Liver (tissue), 9 donors: Measurements from ENCODE around the gene TPX2. TPM values are rescaled to one million over a fixed set of nuclear protein-coding genes. Genes with fewer than 3 reads are reported as not detected.

Experiments used
- DNase-seq: peaks from one replicate; pipeline ENCODE4 v3.0.0-alpha.2; 2017; ENCODE audit warnings: low spot score
- H3K27ac ChIP-seq, 2 donors: one replicate each; pipeline ENCODE4 v1.7.0; 2013; ENCODE audit warnings: inconsistent platforms in 2 of 2, low read length in 2 of 2, control low read depth in 1 of 2, low read depth in 1 of 2, mild to moderate bottlenecking in 1 of 2
- H3K27me3 ChIP-seq, 4 donors: one replicate each; pipeline versions ENCODE4 v1.6.1 to v1.7.0; 2013; ENCODE audit warnings: low read length in 3 of 4, inconsistent platforms in 1 of 4, mild to moderate bottlenecking in 1 of 4, moderate library complexity in 1 of 4; ENCODE audit not compliant: control insufficient read depth in 4 of 4, insufficient read depth in 4 of 4
- H3K36me3 ChIP-seq, 4 donors: one replicate each; pipeline versions ENCODE4 v1.6.1 to v1.7.0; 2013; ENCODE audit warnings: low read length in 3 of 4, mild to moderate bottlenecking in 3 of 4, low read depth in 1 of 4, moderate library complexity in 1 of 4; ENCODE audit not compliant: control insufficient read depth in 4 of 4, insufficient read depth in 3 of 4
- H3K4me1 ChIP-seq, 4 donors: one replicate each; pipeline versions ENCODE4 v1.6.1 to v1.7.0; 2013; ENCODE audit warnings: low read length in 3 of 4, mild to moderate bottlenecking in 3 of 4, moderate library complexity in 1 of 4; ENCODE audit not compliant: control insufficient read depth in 4 of 4, insufficient read depth in 4 of 4
- H3K4me3 ChIP-seq, 3 donors: one replicate each; pipeline versions ENCODE4 v1.6.1 to v1.7.0; 2013; ENCODE audit warnings: low read length in 3 of 3, control low read depth in 1 of 3, low read depth in 1 of 3, mild to moderate bottlenecking in 1 of 3
- H3K9ac ChIP-seq, 2 donors: one replicate each; pipeline ENCODE4 v1.7.0; 2013; ENCODE audit warnings: low read length in 2 of 2, mild to moderate bottlenecking in 2 of 2, moderate library complexity in 2 of 2, control low read depth in 1 of 2, low read depth in 1 of 2
- H3K9me3 ChIP-seq, 4 donors: one replicate each; pipeline versions ENCODE4 v1.6.1 to v1.7.0; 2013; ENCODE audit warnings: low read length in 3 of 4; ENCODE audit not compliant: control insufficient read depth in 4 of 4
- EGR1 ChIP-seq, 2 donors: IDR thresholded peaks; 2 replicates each; pipeline ENCODE4 v1.6.1; 2016 to 2018; ENCODE audit warnings: antibody characterized with exemption in 2 of 2, low read depth in 2 of 2
- FOXA1 ChIP-seq: IDR thresholded peaks from 2 replicates; pipeline ENCODE4 v1.6.1; 2016; ENCODE audit warnings: antibody characterized with exemption
- FOXA2 ChIP-seq: IDR thresholded peaks from 2 replicates; pipeline ENCODE4 v1.6.1; 2016; ENCODE audit warnings: antibody characterized with exemption
- GABPA ChIP-seq, 2 donors: IDR thresholded peaks in 1 of 2; conservative IDR thresholded peaks in 1 of 2; 2 replicates each; pipeline ENCODE4 v1.6.1; 2016; ENCODE audit warnings: antibody characterized with exemption in 2 of 2, mild to moderate bottlenecking in 1 of 2, moderate library complexity in 1 of 2
- HNF4A ChIP-seq, 2 donors: conservative IDR thresholded peaks; 2 replicates each; pipeline ENCODE4 v1.6.1; 2016; ENCODE audit warnings: antibody characterized with exemption in 2 of 2, mild to moderate bottlenecking in 2 of 2
- HNF4G ChIP-seq: IDR thresholded peaks from 2 replicates; pipeline ENCODE4 v1.6.1; 2016; ENCODE audit warnings: antibody characterized with exemption
- JUND ChIP-seq, 2 donors: IDR thresholded peaks; 2 replicates each; pipeline ENCODE4 v1.6.1; 2016; ENCODE audit warnings: antibody characterized with exemption in 2 of 2
- NR2F2 ChIP-seq: IDR thresholded peaks from 2 replicates; pipeline ENCODE4 v1.6.1; 2016; ENCODE audit warnings: antibody characterized with exemption
- RAD21 ChIP-seq, 2 donors: IDR thresholded peaks; 2 replicates each; pipeline ENCODE4 v1.6.1; 2016; ENCODE audit warnings: antibody characterized with exemption in 2 of 2, mild to moderate bottlenecking in 2 of 2
- RXRA ChIP-seq, 2 donors: IDR thresholded peaks; 2 replicates each; pipeline ENCODE4 v1.6.1; 2017 to 2018; ENCODE audit warnings: antibody characterized with exemption in 2 of 2, mild to moderate bottlenecking in 1 of 2
- SP1 ChIP-seq: IDR thresholded peaks from 2 replicates; pipeline ENCODE4 v1.6.1; 2018; ENCODE audit warnings: antibody characterized with exemption, mild to moderate bottlenecking
- TAF1 ChIP-seq: conservative IDR thresholded peaks from 2 replicates; pipeline ENCODE4 v1.6.1; 2016; ENCODE audit warnings: antibody characterized with exemption, mild to moderate bottlenecking
- YY1 ChIP-seq: IDR thresholded peaks from 2 replicates; pipeline ENCODE4 v1.6.1; 2016; ENCODE audit warnings: antibody characterized with exemption, mild to moderate bottlenecking
- WGBS: extraction: QIAGEN DNeasy Blood & Tissue Kit; methylation state at CpG from one replicate; pipeline ENCODE4 v1.1.7; 2013; 5-methylcytosine and 5-hydroxymethylcytosine counted together
- polyA plus RNA-seq, 2 donors: library from polyadenylated mRNA; stranded (reverse) in 1 of 2; unstranded in 1 of 2; fragments of 200-250 nt in 1 of 2; fragments of >200 nt in 1 of 2; fragmentation: Nextera tagmentation in 1 of 2; extraction: Ambion mirVana in 1 of 2; gene quantifications; one replicate each; pipeline versions ENCODE4 v1.2.1 to v1.2.3, GENCODE V29; 2013 to 2015
- total RNA-seq, 2 donors: library from RNA; depleted of rRNA; stranded (reverse); fragments of >200 nt; gene quantifications; one replicate each; pipeline ENCODE4 v1.2.3, GENCODE V29; 2014
- TF ChIP-seq, protein P1 (sequence below): IDR thresholded peaks from 2 replicates; pipeline ENCODE4 v1.6.1; 2016; ENCODE audit warnings: antibody characterized with exemption
- TF ChIP-seq, protein P2 (sequence below): IDR thresholded peaks from 2 replicates; pipeline ENCODE4 v1.6.1; 2016; ENCODE audit warnings: antibody characterized with exemption, mild to moderate bottlenecking
- TF ChIP-seq, protein P3 (sequence below): IDR thresholded peaks from 2 replicates; pipeline ENCODE4 v1.6.1; 2016; ENCODE audit warnings: antibody characterized with exemption
- TF ChIP-seq, protein P4 (sequence below): fragments of 150-350 bp; IDR thresholded peaks from 2 replicates; pipeline ENCODE4 v1.5.1; 2017; ENCODE audit warnings: improper control_type of control experiment, low read depth, low read length; ENCODE audit not compliant: missing input control
- TF ChIP-seq, protein P5 (sequence below): IDR thresholded peaks from 2 replicates; pipeline ENCODE4 v1.6.1; 2016; ENCODE audit warnings: antibody characterized with exemption
- donor health status: healthy.
- donor health status: healthy.
- donor health status: healthy.
- donor health status: healthy.
- donor health status: healthy.

Gene TPX2, protein sequence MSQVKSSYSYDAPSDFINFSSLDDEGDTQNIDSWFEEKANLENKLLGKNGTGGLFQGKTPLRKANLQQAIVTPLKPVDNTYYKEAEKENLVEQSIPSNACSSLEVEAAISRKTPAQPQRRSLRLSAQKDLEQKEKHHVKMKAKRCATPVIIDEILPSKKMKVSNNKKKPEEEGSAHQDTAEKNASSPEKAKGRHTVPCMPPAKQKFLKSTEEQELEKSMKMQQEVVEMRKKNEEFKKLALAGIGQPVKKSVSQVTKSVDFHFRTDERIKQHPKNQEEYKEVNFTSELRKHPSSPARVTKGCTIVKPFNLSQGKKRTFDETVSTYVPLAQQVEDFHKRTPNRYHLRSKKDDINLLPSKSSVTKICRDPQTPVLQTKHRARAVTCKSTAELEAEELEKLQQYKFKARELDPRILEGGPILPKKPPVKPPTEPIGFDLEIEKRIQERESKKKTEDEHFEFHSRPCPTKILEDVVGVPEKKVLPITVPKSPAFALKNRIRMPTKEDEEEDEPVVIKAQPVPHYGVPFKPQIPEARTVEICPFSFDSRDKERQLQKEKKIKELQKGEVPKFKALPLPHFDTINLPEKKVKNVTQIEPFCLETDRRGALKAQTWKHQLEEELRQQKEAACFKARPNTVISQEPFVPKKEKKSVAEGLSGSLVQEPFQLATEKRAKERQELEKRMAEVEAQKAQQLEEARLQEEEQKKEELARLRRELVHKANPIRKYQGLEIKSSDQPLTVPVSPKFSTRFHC
- total RNA-seq (10 to 100 TPM in 1 of 2 donors, 1 to 10 TPM in 1; 1.3 to 40.8 TPM), polyA plus RNA-seq (1 to 10 TPM; 1.1 to 3.6 TPM)

DNA sequence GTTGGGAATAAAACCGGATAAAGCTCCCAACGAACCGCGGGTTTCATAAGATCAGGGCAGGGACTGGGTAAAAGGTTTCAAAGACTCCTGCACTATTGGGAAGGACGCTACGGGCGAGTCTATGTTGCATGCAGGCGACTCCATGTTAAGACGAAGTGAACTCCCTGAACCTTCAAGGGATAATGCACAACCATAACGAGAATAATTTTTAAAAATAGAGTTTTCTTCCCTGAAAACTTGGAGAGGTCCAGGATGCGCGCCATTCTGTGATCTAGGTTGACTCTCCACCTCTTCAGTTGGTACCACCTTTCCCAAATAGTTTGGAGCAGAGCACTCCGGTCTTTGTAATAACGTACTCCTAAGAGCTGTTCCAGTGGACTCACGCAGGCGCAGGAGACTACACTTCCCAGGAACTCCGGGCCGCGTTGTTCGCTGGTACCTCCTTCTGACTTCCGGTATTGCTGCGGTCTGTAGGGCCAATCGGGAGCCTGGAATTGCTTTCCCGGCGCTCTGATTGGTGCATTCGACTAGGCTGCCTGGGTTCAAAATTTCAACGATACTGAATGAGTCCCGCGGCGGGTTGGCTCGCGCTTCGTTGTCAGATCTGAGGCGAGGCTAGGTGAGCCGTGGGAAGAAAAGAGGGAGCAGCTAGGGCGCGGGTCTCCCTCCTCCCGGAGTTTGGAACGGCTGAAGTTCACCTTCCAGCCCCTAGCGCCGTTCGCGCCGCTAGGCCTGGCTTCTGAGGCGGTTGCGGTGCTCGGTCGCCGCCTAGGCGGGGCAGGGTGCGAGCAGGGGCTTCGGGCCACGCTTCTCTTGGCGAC, at the start of gene TPX2:
TSS of gene TPX2 (plus strand) at position 562 of the 821 bp plus-strand sequence. CDS start 18,187 bp downstream, outside the sequence.
- H3K4me1 ChIP-seq: peaks cover 2 to 13% (median 6%) of the 10 kb centered on the region in 4 donors
- peak; percentile 92 for DNase-seq
- H3K27ac ChIP-seq: peak within 1 kb of the TSS; percentile 67 to 83
- H3K27me3 ChIP-seq: no peaks in the 10 kb centered on the region
- peak within 1 kb of the TSS; percentile 86 to 92 for H3K9ac ChIP-seq
- peak within 1 kb of the TSS; percentile 60 to 98 (median 71) for H3K4me3 ChIP-seq
- H3K36me3 ChIP-seq: peaks cover 0 to 2% (median 0%) of the 10 kb centered on the region in 4 donors
- H3K9me3 ChIP-seq: no peaks in the 10 kb centered on the region
- under 1% methylated on average over 54 of the region's 54 CpGs for WGBS
- TF ChIP-seq HNF4A (conservative IDR thresholded peaks at IDR 0.05) (peak in 1 of 2 donors; percentile 36), EGR1 (IDR thresholded peaks at IDR 0.05; ENCODE audit: low read depth in 2 of 2) (no peak), RXRA (IDR thresholded peaks at IDR 0.05) (peak; percentile 61 to 67), FOXA1 (no peak), HNF4G (no peak), NR2F2 (no peak), YY1 (peak; percentile 92), JUND (IDR thresholded peaks at IDR 0.05) (no peak), FOXA2 (no peak), RAD21 (IDR thresholded peaks at IDR 0.05) (peak in 1 of 2 donors; percentile 4), TAF1 (peak; percentile 66), SP1 (peak; percentile 80), GABPA (IDR thresholded peaks at IDR 0.05 in 1 of 2, conservative IDR thresholded peaks at IDR 0.05 in 1 of 2) (peak; percentile 78 to 93)
- TF ChIP-seq, protein P1, sequence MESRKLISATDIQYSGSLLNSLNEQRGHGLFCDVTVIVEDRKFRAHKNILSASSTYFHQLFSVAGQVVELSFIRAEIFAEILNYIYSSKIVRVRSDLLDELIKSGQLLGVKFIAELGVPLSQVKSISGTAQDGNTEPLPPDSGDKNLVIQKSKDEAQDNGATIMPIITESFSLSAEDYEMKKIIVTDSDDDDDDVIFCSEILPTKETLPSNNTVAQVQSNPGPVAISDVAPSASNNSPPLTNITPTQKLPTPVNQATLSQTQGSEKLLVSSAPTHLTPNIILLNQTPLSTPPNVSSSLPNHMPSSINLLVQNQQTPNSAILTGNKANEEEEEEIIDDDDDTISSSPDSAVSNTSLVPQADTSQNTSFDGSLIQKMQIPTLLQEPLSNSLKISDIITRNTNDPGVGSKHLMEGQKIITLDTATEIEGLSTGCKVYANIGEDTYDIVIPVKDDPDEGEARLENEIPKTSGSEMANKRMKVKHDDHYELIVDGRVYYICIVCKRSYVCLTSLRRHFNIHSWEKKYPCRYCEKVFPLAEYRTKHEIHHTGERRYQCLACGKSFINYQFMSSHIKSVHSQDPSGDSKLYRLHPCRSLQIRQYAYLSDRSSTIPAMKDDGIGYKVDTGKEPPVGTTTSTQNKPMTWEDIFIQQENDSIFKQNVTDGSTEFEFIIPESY: peak; percentile 33
- TF ChIP-seq, protein P2, sequence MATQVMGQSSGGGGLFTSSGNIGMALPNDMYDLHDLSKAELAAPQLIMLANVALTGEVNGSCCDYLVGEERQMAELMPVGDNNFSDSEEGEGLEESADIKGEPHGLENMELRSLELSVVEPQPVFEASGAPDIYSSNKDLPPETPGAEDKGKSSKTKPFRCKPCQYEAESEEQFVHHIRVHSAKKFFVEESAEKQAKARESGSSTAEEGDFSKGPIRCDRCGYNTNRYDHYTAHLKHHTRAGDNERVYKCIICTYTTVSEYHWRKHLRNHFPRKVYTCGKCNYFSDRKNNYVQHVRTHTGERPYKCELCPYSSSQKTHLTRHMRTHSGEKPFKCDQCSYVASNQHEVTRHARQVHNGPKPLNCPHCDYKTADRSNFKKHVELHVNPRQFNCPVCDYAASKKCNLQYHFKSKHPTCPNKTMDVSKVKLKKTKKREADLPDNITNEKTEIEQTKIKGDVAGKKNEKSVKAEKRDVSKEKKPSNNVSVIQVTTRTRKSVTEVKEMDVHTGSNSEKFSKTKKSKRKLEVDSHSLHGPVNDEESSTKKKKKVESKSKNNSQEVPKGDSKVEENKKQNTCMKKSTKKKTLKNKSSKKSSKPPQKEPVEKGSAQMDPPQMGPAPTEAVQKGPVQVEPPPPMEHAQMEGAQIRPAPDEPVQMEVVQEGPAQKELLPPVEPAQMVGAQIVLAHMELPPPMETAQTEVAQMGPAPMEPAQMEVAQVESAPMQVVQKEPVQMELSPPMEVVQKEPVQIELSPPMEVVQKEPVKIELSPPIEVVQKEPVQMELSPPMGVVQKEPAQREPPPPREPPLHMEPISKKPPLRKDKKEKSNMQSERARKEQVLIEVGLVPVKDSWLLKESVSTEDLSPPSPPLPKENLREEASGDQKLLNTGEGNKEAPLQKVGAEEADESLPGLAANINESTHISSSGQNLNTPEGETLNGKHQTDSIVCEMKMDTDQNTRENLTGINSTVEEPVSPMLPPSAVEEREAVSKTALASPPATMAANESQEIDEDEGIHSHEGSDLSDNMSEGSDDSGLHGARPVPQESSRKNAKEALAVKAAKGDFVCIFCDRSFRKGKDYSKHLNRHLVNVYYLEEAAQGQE: peak; percentile 25
- TF ChIP-seq, protein P3, sequence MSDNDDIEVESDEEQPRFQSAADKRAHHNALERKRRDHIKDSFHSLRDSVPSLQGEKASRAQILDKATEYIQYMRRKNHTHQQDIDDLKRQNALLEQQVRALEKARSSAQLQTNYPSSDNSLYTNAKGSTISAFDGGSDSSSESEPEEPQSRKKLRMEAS: no peak
- TF ChIP-seq, protein P4, sequence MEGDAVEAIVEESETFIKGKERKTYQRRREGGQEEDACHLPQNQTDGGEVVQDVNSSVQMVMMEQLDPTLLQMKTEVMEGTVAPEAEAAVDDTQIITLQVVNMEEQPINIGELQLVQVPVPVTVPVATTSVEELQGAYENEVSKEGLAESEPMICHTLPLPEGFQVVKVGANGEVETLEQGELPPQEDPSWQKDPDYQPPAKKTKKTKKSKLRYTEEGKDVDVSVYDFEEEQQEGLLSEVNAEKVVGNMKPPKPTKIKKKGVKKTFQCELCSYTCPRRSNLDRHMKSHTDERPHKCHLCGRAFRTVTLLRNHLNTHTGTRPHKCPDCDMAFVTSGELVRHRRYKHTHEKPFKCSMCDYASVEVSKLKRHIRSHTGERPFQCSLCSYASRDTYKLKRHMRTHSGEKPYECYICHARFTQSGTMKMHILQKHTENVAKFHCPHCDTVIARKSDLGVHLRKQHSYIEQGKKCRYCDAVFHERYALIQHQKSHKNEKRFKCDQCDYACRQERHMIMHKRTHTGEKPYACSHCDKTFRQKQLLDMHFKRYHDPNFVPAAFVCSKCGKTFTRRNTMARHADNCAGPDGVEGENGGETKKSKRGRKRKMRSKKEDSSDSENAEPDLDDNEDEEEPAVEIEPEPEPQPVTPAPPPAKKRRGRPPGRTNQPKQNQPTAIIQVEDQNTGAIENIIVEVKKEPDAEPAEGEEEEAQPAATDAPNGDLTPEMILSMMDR: no peak
- TF ChIP-seq, protein P5, sequence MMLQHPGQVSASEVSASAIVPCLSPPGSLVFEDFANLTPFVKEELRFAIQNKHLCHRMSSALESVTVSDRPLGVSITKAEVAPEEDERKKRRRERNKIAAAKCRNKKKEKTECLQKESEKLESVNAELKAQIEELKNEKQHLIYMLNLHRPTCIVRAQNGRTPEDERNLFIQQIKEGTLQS: no peak
